ENCODE measurements around the gene DNASE2B. TPM values are rescaled to one million over a fixed set of nuclear protein-coding genes. Genes with fewer than 3 reads are reported as not detected.

Gene DNASE2B
- total RNA-seq, 2 donors from 2014 or later = not detected

GRCh38 chr1:84363019-84363418 is 35.3 kb upstream of the DNASE2B start:
- TF ChIP-seq CTCF (IDR thresholded peaks at IDR 0.05) = no peak
- no peak for DNase-seq (ENCODE audit: low spot score)
- Histone ChIP-seq H3K4me1 (peaks cover 0 to 10% of the 10 kb centered on the region in 2 donors), H3K4me3 (no peak overlapping the region), H3K27me3 (no peaks in the 10 kb centered on the region), H3K9me3 (no peaks in the 10 kb centered on the region), H3K36me3 (no peaks in the 10 kb centered on the region), H3K27ac (no peak overlapping the region)

DNA sequence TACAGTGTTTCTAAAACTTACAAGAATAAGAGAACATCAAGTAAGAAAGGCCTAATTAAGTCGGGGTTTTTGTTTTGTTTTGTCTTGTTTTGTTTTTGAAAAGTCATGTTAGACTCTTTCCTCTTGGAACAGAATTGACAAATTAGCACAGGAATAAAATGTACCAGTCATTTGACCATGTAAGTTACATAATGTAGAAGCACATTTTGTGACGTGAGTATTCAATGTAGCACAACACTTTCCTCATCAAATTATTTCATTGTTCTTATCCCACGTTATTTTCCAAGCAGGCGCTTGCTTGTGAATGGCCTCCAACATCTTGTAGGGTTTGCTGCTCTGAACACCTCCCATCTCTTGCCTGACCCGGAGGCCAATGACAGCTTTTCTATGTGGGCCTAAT is 34.7 kb upstream of the DNASE2B start:
- no peaks in the 10 kb centered on the region for H3K9me3 ChIP-seq
- no peak for TF ChIP-seq CTCF (IDR thresholded peaks at IDR 0.05)
- DNase-seq (ENCODE audit: low spot score) = no peak
- H3K4me3 ChIP-seq = no peak overlapping the region
- H3K27ac ChIP-seq = no peak overlapping the region
- no peaks in the 10 kb centered on the region for H3K36me3 ChIP-seq
- H3K4me1 ChIP-seq = peaks cover 0 to 10% of the 10 kb centered on the region in 2 donors
- H3K27me3 ChIP-seq = no peaks in the 10 kb centered on the region

GRCh38 chr1:84365225-84366221 is 32.8 kb upstream of the DNASE2B start:
- DNase-seq (ENCODE audit: low spot score) = no peak
- no peak overlapping the region for H3K27ac ChIP-seq

GRCh38 chr1:84366786-84367185 is 31.5 kb upstream of the DNASE2B start:
- Histone ChIP-seq H3K4me1 (peaks cover 0 to 10% of the 10 kb centered on the region in 2 donors), H3K36me3 (no peaks in the 10 kb centered on the region), H3K9me3 (no peaks in the 10 kb centered on the region), H3K27me3 (no peaks in the 10 kb centered on the region), H3K4me3 (no peak overlapping the region), H3K27ac (no peak overlapping the region)
- no peak for TF ChIP-seq CTCF (IDR thresholded peaks at IDR 0.05)
- no peak for DNase-seq (ENCODE audit: low spot score)

More at GRCh38 chr1:84365225-84366221, 32.8 kb upstream of the DNASE2B start:
- Histone ChIP-seq H3K27me3 (no peaks in the 10 kb centered on the region), H3K4me3 (no peak overlapping the region), H3K9me3 (no peaks in the 10 kb centered on the region), H3K4me1 (peaks cover 0 to 10% of the 10 kb centered on the region in 2 donors), H3K36me3 (no peaks in the 10 kb centered on the region)
- TF ChIP-seq CTCF (IDR thresholded peaks at IDR 0.05) = no peak

DNA sequence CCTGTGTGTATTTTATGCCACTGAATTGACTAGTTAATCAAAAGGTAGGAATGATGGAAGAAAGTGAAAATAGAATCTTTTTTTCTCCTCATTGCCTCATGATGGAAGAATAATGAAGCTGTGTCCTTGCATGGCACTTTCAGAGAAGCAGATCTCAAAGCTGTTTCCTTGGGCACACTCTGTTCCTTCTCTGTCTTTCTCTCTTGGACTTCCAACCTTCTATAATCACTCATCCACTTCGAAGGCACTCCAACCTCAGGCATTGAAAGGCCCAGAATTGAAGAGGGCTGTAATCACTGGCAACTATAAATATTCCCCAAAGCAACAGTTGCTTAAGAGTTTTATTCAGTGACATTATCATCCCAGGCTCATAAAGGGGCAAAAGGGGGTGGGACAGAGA is 31.1 kb upstream of the DNASE2B start:
- Histone ChIP-seq H3K36me3 (no peaks in the 10 kb centered on the region), H3K27ac (no peak overlapping the region), H3K9me3 (no peaks in the 10 kb centered on the region), H3K27me3 (no peaks in the 10 kb centered on the region), H3K4me3 (no peak overlapping the region), H3K4me1 (peaks cover 0 to 10% of the 10 kb centered on the region in 2 donors)
- no peak for TF ChIP-seq CTCF (IDR thresholded peaks at IDR 0.05)
- no peak for DNase-seq (ENCODE audit: low spot score)
